ENCODE data around the gene HSPG2. TPM values are rescaled to one million over a fixed set of nuclear protein-coding genes. Genes with fewer than 3 reads are reported as not detected.

The HSPG2 gene
- total and polyA plus RNA-seq, 9 of the 15 experiments (the other 6 are each of a cell fraction or from before 2014, with no cell fraction given) = 0.14 to 160 (median 15.7) TPM

GRCh38 chr1:21916447-21917238, 20.5 kb downstream of the HSPG2 start (continued):
- TF ChIP-seq CREB5 (CRISPR knock-in tag; IDR thresholded peaks at IDR 0.05) (no peak), PML (IDR thresholded peaks at IDR 0.05; ENCODE audit: low read length) (peak; percentile 74; the same call in 1 of the 2 replicates), MEF2A (IDR thresholded peaks at IDR 0.05; ENCODE audit: control insufficient read depth, low read depth, low read length) (no peak), NONO (IDR thresholded peaks at IDR 0.05; ENCODE audit: low read depth in 2 of 2, low read length in 1 of 2) (no peak), PHB2 (IDR thresholded peaks at IDR 0.05; ENCODE audit: low read depth) (no peak; the same call in 1 of the 2 replicates), ZNF354B (CRISPR knock-in tag; IDR thresholded peaks at IDR 0.05) (no peak), TAL1 (IDR thresholded peaks at IDR 0.05) (peak; percentile 85), MNT (conservative IDR thresholded peaks at IDR 0.05) (peak in 1 of 2 experiments; percentile 58; a peak in 2 of 4 replicates), NCOA1 (IDR thresholded peaks at IDR 0.05; ENCODE audit: low read depth) (peak; percentile 72; the same call in 1 of the 2 replicates), MCM2 (IDR thresholded peaks at IDR 0.05; ENCODE audit: low read depth) (no peak), MAFG (tag; conservative IDR thresholded peaks at IDR 0.05) (no peak), NFRKB (IDR thresholded peaks at IDR 0.05; ENCODE audit: low read depth) (no peak), SIN3A (IDR thresholded peaks at IDR 0.05; ENCODE audit: borderline replicate concordance in 2 of 2, control insufficient read depth in 1 of 2, low read depth in 2 of 2, low read length in 2 of 2) (no peak), ZNF695 (CRISPR knock-in tag; IDR thresholded peaks at IDR 0.05) (no peak), ETV5 (CRISPR knock-in tag; IDR thresholded peaks at IDR 0.05; ENCODE audit: low read depth) (no peak; the same call in 1 of the 2 replicates), FOXK1 (CRISPR knock-in tag; IDR thresholded peaks at IDR 0.05; ENCODE audit: borderline replicate concordance) (no peak), BACH1 (tag; IDR thresholded peaks at IDR 0.05) (no peak), RBM14 (IDR thresholded peaks at IDR 0.05; ENCODE audit: borderline replicate concordance, insufficient read depth, low read depth, low read length) (no peak), ELF2 (CRISPR knock-in tag; IDR thresholded peaks at IDR 0.05) (no peak; the same call in 1 of the 2 replicates), ZNF780A (CRISPR knock-in tag; IDR thresholded peaks at IDR 0.05) (no peak), OTX1 (CRISPR knock-in tag; IDR thresholded peaks at IDR 0.05) (no peak), ZKSCAN1 (IDR thresholded peaks at IDR 0.05; ENCODE audit: low read depth, low read length) (0 out of 2 replicates have a peak, but pooled peaks have one; percentile 45), PTRF (tag; IDR thresholded peaks at IDR 0.05) (no peak), ETS1 (conservative IDR thresholded peaks at IDR 0.05; ENCODE audit: control insufficient read depth, low read depth, low read length) (no peak), RHOXF2B (CRISPR knock-in tag; conservative IDR thresholded peaks at IDR 0.05) (no peak)
